ENCODE data around the gene ATP10A. TPM values are rescaled to one million over a fixed set of nuclear protein-coding genes. Genes with fewer than 3 reads are reported as not detected.

The ATP10A gene
- total RNA-seq, 3 donors from 2014 or later, result 6.4 to 17.4 (median 7.2) TPM

DNA sequence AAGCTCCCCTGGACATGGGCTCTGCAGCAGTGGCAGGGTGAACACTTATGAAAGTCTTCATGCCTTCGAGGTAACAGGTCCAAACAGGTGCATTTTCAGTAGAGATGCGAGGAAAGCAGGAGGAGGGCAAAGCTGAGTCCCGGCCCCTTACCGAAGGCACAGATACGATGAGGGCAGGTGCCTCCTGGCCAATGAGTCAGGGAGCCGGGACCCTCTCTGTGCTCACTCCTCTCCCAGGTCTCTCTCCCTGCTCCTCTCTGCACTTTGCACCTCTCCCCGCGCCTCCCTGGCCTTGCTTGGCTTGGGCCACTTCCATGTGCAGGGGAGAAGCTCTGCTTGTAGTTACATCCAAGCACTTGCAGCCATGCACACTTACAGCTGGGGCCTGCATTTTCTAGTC, 187.1 kb downstream of the ATP10A start:
- no peaks in the 10 kb centered on the region for H3K36me3 ChIP-seq
- DNase-seq (ENCODE audit: low spot score in 2 of 2), result no peak
- intact Hi-C loops (cut with DNase I; ENCODE audit: low total_unique reads), result no loop called here
- H3K4me1 ChIP-seq, result peaks cover 0 to under 1% of the 10 kb centered on the region in 2 donors
- no peaks in the 10 kb centered on the region for H3K9me3 ChIP-seq
- H3K4me3 ChIP-seq, result no peak overlapping the region
- H3K27ac ChIP-seq, result peak overlapping the region in 1 of 2 donors; percentile 26
- TF ChIP-seq, protein P1, sequence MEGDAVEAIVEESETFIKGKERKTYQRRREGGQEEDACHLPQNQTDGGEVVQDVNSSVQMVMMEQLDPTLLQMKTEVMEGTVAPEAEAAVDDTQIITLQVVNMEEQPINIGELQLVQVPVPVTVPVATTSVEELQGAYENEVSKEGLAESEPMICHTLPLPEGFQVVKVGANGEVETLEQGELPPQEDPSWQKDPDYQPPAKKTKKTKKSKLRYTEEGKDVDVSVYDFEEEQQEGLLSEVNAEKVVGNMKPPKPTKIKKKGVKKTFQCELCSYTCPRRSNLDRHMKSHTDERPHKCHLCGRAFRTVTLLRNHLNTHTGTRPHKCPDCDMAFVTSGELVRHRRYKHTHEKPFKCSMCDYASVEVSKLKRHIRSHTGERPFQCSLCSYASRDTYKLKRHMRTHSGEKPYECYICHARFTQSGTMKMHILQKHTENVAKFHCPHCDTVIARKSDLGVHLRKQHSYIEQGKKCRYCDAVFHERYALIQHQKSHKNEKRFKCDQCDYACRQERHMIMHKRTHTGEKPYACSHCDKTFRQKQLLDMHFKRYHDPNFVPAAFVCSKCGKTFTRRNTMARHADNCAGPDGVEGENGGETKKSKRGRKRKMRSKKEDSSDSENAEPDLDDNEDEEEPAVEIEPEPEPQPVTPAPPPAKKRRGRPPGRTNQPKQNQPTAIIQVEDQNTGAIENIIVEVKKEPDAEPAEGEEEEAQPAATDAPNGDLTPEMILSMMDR (IDR thresholded peaks at IDR 0.05), result no peak
- TF ChIP-seq POLR2AphosphoS5 (IDR thresholded peaks at IDR 0.05) (no peak), POLR2A (IDR thresholded peaks at IDR 0.05) (no peak)
- no peaks in the 10 kb centered on the region for H3K27me3 ChIP-seq

DNA sequence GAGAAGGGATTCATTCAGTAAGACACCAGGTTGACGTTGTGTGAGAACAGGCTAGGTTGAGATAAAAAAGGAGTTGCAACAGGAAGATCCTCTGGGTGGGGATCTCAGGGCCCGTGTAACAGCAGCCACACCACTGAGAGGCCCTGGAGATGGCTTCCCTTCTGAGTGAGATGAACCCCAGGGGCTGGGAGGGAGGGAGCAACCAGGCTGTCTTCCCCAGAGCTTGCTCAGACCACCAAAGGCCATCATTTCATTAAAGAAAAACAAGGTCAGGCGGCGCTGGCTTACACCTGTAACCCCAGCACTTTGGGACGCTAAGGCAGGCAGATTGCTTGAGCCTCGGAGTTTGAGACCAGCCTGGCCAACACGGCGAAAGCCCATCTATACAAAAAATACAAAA, 187.7 kb downstream of the ATP10A start:
- Histone ChIP-seq H3K27me3 (no peaks in the 10 kb centered on the region), H3K4me1 (peaks cover 0 to 2% of the 10 kb centered on the region in 2 donors), H3K9me3 (no peaks in the 10 kb centered on the region), H3K27ac (peak overlapping the region; percentile 26 to 68), H3K4me3 (no peak overlapping the region), H3K36me3 (no peaks in the 10 kb centered on the region)
- no peak for DNase-seq (ENCODE audit: low spot score in 2 of 2)
- TF ChIP-seq POLR2A (IDR thresholded peaks at IDR 0.05) (no peak), POLR2AphosphoS5 (IDR thresholded peaks at IDR 0.05) (no peak)
- TF ChIP-seq, protein P1 (IDR thresholded peaks at IDR 0.05), result no peak
- intact Hi-C loops (cut with DNase I; ENCODE audit: low total_unique reads), result no loop called here

DNA sequence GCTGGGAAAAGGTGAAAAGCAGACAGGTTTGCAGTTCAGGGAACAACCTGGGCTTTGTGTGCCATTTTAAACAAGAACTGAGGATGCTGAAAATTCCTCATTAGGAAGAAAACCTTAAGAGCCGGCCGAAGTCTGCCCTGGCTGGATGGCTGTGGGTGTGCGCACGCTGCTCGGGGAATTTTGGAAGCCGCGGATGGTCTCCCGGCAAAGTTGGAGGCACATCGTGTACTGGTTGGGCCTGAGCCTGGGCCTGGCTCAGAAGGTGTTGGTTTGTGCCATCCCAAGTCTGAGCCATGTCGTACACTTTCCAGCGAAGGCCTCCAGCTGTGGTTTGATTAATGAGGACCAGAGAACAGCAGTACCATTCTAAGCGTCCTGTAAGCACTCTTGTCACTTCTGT, 188.2 kb downstream of the ATP10A start:
- H3K36me3 ChIP-seq, result no peaks in the 10 kb centered on the region
- H3K4me1 ChIP-seq, result peaks cover 2% of the 10 kb centered on the region in 2 donors
- TF ChIP-seq POLR2AphosphoS5 (IDR thresholded peaks at IDR 0.05) (peak in 1 of 3 donors; percentile 30), POLR2A (IDR thresholded peaks at IDR 0.05) (no peak)
- TF ChIP-seq, protein P1 (IDR thresholded peaks at IDR 0.05), result no peak
- H3K27ac ChIP-seq, result peak overlapping the region; percentile 26 to 50
- H3K9me3 ChIP-seq, result no peaks in the 10 kb centered on the region
- H3K27me3 ChIP-seq, result no peaks in the 10 kb centered on the region
- intact Hi-C loops (cut with DNase I; ENCODE audit: low total_unique reads), result no loop called here
- H3K4me3 ChIP-seq, result no peak overlapping the region
- peak; percentile 55 to 79 for DNase-seq (ENCODE audit: low spot score in 2 of 2)

DNA sequence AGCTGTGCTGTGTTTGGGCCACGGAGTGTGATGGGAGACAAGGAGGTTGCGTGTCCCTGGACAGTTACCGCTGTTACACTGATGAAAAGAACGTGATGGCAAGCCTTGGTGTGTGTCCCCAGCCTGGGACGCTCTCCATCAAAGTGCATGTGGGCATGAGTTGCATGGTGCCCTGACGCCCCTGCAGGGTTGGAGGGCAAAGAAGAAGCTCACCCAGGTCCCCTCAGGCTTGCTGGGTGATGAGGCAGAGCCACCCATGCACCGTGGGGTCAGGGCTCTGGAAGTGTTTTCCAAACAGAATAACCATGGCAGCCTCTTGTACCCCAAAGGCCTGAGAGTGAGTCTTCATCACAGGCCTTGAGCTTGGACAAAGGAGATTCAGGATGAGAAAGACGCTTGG, 189.2 kb downstream of the ATP10A start:
- no peak for DNase-seq (ENCODE audit: low spot score in 2 of 2)
- no peaks in the 10 kb centered on the region for H3K9me3 ChIP-seq
- intact Hi-C loops (cut with DNase I; ENCODE audit: low total_unique reads), result no loop called here
- H3K27me3 ChIP-seq, result no peaks in the 10 kb centered on the region
- no peak overlapping the region for H3K27ac ChIP-seq
- H3K36me3 ChIP-seq, result no peaks in the 10 kb centered on the region
- TF ChIP-seq, protein P1 (IDR thresholded peaks at IDR 0.05), result no peak
- no peak for TF ChIP-seq POLR2AphosphoS5 (IDR thresholded peaks at IDR 0.05)
- no peak for TF ChIP-seq POLR2A (IDR thresholded peaks at IDR 0.05)
- H3K4me3 ChIP-seq, result no peak overlapping the region
- peaks cover 2 to 5% of the 10 kb centered on the region in 2 donors for H3K4me1 ChIP-seq

DNA sequence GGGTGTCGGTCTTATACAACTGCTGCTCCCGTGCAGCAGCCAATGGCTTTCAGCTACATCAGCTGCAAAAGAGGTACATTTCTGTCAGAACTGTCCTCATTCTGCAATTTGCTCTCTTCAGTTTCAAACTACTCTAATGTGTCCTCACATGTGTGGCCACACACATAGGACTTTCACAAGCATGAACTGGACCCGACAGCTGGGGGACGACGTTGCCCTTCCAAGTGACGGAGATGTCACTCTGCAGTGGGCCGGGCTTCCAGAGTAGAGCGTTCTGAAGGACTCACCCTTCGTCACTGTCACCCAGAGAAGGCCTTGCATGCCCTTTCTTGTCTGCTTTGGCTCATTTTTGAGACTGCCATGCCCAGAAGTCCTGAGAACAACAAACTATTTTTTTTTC, 189.8 kb downstream of the ATP10A start:
- H3K9me3 ChIP-seq, result no peaks in the 10 kb centered on the region
- peak in 1 of 2 donors; percentile 37 for DNase-seq (ENCODE audit: low spot score in 2 of 2)
- intact Hi-C loops (cut with DNase I; ENCODE audit: low total_unique reads), result no loop called here
- no peaks in the 10 kb centered on the region for H3K36me3 ChIP-seq
- H3K4me1 ChIP-seq, result peaks cover 2 to 5% of the 10 kb centered on the region in 2 donors
- no peak overlapping the region for H3K27ac ChIP-seq
- no peaks in the 10 kb centered on the region for H3K27me3 ChIP-seq
- no peak for TF ChIP-seq POLR2AphosphoS5 (IDR thresholded peaks at IDR 0.05)
- TF ChIP-seq, protein P1 (IDR thresholded peaks at IDR 0.05), result no peak
- TF ChIP-seq POLR2A (IDR thresholded peaks at IDR 0.05), result no peak
- no peak overlapping the region for H3K4me3 ChIP-seq
